Hematopoietic multipotent progenitor cell treated with erythropoietin and hydrocortisone succinate and interleukin-3 and kit ligand, for 6 days (in vitro differentiated cells): Measurements from ENCODE around the gene MYLK.
"Not testable (repeated sequence)": the region's sequence is repeated elsewhere in the genome, so short reads cannot be mapped to it uniquely, and the experiment has no call there.

Experiments used
- DNase-seq: peaks from one replicate; pipeline ENCODE4 v3.0.0-alpha.2; 2015

MYLK gene

GRCh38 chr3:123717451-123717850, 166.7 kb downstream of the MYLK start:
- DNase-seq, result not testable (repeated sequence)

GRCh38 chr3:123716411-123716810, 167.7 kb downstream of the MYLK start:
- no peak for DNase-seq

GRCh38 chr3:123713211-123713610, 170.9 kb downstream of the MYLK start:
- DNase-seq, result no peak

- DNase-seq, result no peak
Observed at GRCh38 chr3:123712077-123712860, 171.9 kb downstream of the MYLK start.

GRCh38 chr3:123711356-123711755, 172.8 kb downstream of the MYLK start:
- no peak for DNase-seq

GRCh38 chr3:123708531-123708930, 175.6 kb downstream of the MYLK start:
- DNase-seq, result no peak

- not testable (repeated sequence) for DNase-seq
Observed at GRCh38 chr3:123707641-123708040, 176.5 kb downstream of the MYLK start.

GRCh38 chr3:123706871-123707270, 177.3 kb downstream of the MYLK start:
- DNase-seq, result no peak

- no peak for DNase-seq
Observed at GRCh38 chr3:123705488-123706285, 178.4 kb downstream of the MYLK start.

GRCh38 chr3:123703663-123704062, 180.5 kb downstream of the MYLK start:
- DNase-seq, result not testable (repeated sequence)

- DNase-seq, result no peak
Observed at GRCh38 chr3:123702720-123703119, 181.4 kb downstream of the MYLK start.

- peak; percentile 63 for DNase-seq
Observed at GRCh38 chr3:123702057-123702456, 182.1 kb downstream of the MYLK start.

- no peak for DNase-seq
Observed at GRCh38 chr3:123700791-123701722, 183.1 kb downstream of the MYLK start.

- DNase-seq, result no peak
Observed at GRCh38 chr3:123698813-123699212, 185.3 kb downstream of the MYLK start.

- DNase-seq, result no peak
Observed at GRCh38 chr3:123696808-123697207, 187.3 kb downstream of the MYLK start.

GRCh38 chr3:123695731-123696640, 188.1 kb downstream of the MYLK start:
- peak; percentile 30 for DNase-seq

GRCh38 chr3:123695152-123695551, 189.0 kb downstream of the MYLK start:
- DNase-seq, result no peak

GRCh38 chr3:123694366-123695087, 189.6 kb downstream of the MYLK start:
- DNase-seq, result no peak

- peak; percentile 5 for DNase-seq
Observed at GRCh38 chr3:123693584-123694190, 190.4 kb downstream of the MYLK start.

GRCh38 chr3:123692671-123693070, 191.5 kb downstream of the MYLK start:
- no peak for DNase-seq

GRCh38 chr3:123692041-123692440, 192.1 kb downstream of the MYLK start:
- no peak for DNase-seq
